ENCODE measurements around the gene BCO2.
A peak's percentile ranks its signal among the peaks of the same experiment; 100 is the strongest.

Gene BCO2, protein sequence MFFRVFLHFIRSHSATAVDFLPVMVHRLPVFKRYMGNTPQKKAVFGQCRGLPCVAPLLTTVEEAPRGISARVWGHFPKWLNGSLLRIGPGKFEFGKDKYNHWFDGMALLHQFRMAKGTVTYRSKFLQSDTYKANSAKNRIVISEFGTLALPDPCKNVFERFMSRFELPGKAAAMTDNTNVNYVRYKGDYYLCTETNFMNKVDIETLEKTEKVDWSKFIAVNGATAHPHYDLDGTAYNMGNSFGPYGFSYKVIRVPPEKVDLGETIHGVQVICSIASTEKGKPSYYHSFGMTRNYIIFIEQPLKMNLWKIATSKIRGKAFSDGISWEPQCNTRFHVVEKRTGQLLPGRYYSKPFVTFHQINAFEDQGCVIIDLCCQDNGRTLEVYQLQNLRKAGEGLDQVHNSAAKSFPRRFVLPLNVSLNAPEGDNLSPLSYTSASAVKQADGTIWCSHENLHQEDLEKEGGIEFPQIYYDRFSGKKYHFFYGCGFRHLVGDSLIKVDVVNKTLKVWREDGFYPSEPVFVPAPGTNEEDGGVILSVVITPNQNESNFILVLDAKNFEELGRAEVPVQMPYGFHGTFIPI

DNA sequence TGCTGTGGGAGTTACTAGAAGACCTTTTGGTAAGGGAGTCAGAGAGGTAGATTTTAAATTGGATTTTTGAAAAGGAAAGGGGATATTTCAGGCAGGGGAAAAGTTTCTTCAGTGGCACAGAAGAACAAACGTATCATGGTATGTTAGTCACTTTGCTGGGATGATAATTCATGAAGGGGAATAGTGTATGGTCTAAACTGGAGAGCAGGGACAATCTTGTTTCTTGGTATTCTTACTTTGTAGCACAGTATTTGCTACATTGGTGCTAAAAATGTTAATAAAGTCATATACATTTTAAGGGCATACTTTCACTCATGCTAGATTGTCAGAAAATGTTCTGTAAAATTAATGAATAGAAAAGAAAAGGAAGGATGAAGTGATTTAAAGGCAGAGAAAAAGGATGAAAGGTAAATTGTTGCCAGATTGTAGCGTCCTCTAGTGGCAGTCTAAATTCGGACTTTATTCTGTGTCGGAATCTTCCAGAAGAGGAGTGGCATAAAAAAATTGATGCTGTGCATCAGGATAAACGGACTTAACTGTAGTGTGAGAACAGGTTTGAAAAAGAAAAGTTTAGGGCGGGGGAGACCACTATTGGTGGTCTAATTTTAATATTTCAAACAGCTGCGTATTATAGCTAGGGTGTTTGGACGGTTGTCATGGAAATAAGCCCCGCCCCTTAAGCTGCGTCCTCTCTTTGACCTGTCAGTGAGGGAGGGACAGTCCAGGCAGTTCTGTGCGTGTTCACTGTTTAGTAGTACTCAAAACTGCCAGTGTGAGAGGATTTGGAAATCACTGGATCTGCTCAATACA, at the start of gene BCO2:
TSS of gene BCO2 (plus strand) at position 724 of the 810 bp plus-strand sequence. CDS start 90 bp downstream, outside the sequence.
- Histone ChIP-seq H3K4me1 (ENCODE audit: insufficient read depth, low read length) (no peaks in the 10 kb centered on the region), H3K9ac (ENCODE audit: low read depth, low read length) (peak within 1 kb of the TSS; percentile 26; the same call in 1 of the 2 replicates), H3K36me3 (ENCODE audit: insufficient read depth, low read length) (no peaks in the 10 kb centered on the region), H3K9me3 (ENCODE audit: control insufficient read depth, insufficient read depth, low read length) (no peaks in the 10 kb centered on the region)

DNA sequence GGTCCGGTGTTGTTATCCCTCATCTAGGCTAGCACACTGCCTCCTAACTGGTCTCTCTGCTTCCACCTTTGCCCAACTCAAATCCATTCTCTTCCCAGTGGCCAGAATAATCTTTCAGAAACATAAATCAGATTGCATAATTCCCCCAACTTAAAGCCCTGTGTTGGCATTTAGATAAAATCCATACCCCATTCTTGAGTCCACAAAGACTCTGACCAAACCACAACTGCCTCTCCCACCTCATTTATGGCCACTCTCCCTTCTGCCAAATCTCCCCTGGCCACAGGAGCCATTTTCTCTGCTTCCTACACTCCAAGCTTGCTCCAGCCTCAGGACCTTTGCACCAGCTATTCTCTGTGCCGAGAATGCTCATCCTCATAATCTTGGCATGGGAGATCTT, 48.3 kb upstream of the BCO2 start:
- Histone ChIP-seq H3K36me3 (ENCODE audit: insufficient read depth, low read length) (no peaks in the 10 kb centered on the region), H3K4me1 (ENCODE audit: insufficient read depth, low read length) (no peaks in the 10 kb centered on the region), H3K9me3 (ENCODE audit: control insufficient read depth, insufficient read depth, low read length) (no peaks in the 10 kb centered on the region), H3K9ac (ENCODE audit: low read depth, low read length) (no peak overlapping the region)

DNA sequence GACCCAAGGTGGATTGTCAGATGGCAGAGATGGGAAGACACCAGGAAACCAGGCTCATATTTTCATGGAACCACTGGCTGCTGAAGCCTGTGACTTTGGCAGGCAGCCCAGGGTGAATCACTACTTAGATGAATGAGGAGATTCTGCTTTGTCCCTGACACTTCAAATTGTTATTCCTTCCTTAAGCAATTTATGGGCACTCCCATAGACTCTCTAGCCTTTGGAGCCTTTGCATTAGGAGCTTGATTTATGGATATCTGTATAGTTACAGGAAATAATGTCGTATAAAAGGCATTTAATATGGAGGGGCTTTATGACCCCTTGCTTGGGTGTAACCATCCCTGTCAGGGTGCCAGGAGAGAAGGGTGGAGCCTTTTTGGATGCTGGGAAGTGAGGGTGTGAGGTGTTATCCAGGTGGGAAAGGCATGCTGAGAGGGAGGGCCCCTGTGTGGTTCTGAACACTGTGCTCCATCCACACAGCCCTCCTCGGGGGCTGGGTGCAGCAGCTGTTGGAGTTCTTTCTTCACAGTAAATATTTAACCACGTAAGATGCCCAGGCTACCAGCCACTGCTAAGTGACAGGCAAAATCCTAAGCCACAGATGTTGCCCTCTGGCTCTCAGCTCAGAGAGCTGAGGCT, 46.7 kb upstream of the BCO2 start:
- H3K4me1 ChIP-seq (ENCODE audit: insufficient read depth, low read length), result no peaks in the 10 kb centered on the region
- H3K9ac ChIP-seq (ENCODE audit: low read depth, low read length), result no peak overlapping the region
- H3K9me3 ChIP-seq (ENCODE audit: control insufficient read depth, insufficient read depth, low read length), result no peaks in the 10 kb centered on the region
- H3K36me3 ChIP-seq (ENCODE audit: insufficient read depth, low read length), result no peaks in the 10 kb centered on the region

DNA sequence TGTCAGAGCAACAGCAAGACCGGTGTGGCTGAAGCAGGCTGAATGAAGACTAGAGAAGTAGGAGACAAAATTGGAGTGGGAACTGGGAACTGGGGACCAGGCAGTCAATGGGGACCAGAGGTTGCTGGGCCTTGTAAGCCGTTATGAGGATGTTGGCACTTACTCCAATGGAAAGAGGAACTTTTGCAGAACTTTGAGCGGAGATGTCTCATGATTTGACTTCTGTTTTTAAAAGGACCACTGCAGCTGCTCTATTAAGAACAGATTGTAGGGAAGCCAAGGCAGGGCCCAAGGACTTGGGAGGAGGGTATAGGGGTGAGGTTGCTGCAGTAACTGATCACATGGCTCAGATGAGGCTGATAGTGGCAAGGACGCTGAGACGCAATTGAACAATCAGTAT, 45.7 kb upstream of the BCO2 start:
- Histone ChIP-seq H3K36me3 (ENCODE audit: insufficient read depth, low read length) (no peaks in the 10 kb centered on the region), H3K9ac (ENCODE audit: low read depth, low read length) (no peak overlapping the region), H3K9me3 (ENCODE audit: control insufficient read depth, insufficient read depth, low read length) (no peaks in the 10 kb centered on the region), H3K4me1 (ENCODE audit: insufficient read depth, low read length) (no peaks in the 10 kb centered on the region)

DNA sequence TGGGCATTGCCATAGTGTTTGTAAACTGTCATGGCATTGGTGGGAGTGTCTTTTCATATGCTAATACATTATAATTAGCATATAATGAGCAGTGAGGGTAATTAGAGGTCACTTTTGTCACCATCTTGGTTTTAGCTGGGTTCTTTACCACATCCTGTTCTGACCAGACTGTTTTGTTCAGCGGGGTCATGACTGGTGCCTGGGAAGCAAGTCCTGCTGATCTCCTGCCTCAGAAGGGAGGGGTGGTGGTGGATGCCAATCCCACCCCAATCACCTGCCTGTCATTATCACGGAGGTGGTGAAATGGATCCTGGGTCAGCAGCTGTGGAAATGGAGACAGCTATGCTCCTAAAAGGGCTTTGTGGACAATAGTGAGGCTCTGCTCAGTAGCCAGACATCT, 42.6 kb upstream of the BCO2 start:
- Histone ChIP-seq H3K4me1 (ENCODE audit: insufficient read depth, low read length) (no peaks in the 10 kb centered on the region), H3K9me3 (ENCODE audit: control insufficient read depth, insufficient read depth, low read length) (no peaks in the 10 kb centered on the region), H3K9ac (ENCODE audit: low read depth, low read length) (no peak overlapping the region), H3K36me3 (ENCODE audit: insufficient read depth, low read length) (no peaks in the 10 kb centered on the region)

DNA sequence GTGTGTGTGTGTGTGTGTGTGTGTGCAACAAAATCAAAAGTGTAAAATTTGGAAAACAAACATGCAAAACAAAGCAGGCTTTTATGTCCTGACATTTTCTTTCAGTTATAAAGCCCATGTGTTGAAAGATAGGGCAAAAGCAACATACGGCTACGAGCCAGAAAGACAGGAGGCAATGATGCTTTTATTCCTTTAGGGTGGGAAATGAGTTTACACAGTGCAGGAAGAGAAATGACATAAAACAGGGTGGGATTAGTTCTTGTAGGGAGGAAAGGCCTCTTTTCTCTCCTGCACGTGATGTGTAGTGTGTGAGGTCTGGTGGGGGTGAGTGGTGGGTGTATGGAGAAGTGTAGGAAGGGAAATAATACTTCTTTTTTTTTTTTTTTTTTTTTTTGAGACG, 40.8 kb upstream of the BCO2 start:
- Histone ChIP-seq H3K4me1 (ENCODE audit: insufficient read depth, low read length) (no peaks in the 10 kb centered on the region), H3K9me3 (ENCODE audit: control insufficient read depth, insufficient read depth, low read length) (no peaks in the 10 kb centered on the region), H3K9ac (ENCODE audit: low read depth, low read length) (no peak overlapping the region), H3K36me3 (ENCODE audit: insufficient read depth, low read length) (no peaks in the 10 kb centered on the region)

DNA sequence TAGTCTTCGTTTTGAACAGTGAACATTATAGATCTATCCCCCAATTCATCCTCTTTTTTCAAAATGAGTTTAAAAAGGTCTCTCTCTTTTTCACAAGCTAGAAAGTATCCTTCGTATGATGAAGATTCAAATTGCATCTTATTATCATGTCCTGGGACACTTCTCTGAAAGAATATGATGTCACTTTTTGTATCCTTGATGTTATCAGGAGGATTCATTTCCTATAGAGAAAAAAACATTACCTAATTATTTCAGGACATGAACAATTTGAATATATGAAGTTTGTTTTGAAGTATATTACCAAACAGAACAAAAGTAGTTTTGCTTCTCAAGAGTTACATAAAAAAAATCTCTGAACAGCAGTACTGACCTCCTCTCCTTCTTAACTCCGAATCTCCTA, 31.7 kb upstream of the BCO2 start:
- Histone ChIP-seq H3K36me3 (ENCODE audit: insufficient read depth, low read length) (no peaks in the 10 kb centered on the region), H3K9ac (ENCODE audit: low read depth, low read length) (no peak overlapping the region), H3K4me1 (ENCODE audit: insufficient read depth, low read length) (no peaks in the 10 kb centered on the region), H3K9me3 (ENCODE audit: control insufficient read depth, insufficient read depth, low read length) (no peaks in the 10 kb centered on the region)

DNA sequence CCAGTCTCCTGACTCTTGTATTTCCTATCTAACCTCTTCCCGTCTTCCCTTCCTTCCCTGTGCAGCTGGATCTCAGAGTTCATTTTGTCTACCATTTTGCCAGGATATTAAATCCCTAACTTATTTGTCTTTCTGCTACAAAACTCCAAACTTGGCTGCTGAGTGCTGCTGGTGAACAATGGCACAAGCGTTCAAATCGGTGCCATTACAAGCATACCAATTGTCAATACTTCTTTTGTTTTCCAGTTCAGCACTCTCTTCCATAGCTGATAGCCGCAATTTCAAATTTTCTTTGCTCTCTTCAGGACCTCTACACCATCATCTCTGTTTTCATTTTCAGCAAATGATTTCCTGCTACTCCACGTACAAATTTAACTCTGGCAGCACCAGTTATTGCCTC, 24.8 kb upstream of the BCO2 start:
- no peaks in the 10 kb centered on the region for H3K9me3 ChIP-seq (ENCODE audit: control insufficient read depth, insufficient read depth, low read length)
- no peaks in the 10 kb centered on the region for H3K36me3 ChIP-seq (ENCODE audit: insufficient read depth, low read length)
- H3K9ac ChIP-seq (ENCODE audit: low read depth, low read length), result no peak overlapping the region
- no peaks in the 10 kb centered on the region for H3K4me1 ChIP-seq (ENCODE audit: insufficient read depth, low read length)

DNA sequence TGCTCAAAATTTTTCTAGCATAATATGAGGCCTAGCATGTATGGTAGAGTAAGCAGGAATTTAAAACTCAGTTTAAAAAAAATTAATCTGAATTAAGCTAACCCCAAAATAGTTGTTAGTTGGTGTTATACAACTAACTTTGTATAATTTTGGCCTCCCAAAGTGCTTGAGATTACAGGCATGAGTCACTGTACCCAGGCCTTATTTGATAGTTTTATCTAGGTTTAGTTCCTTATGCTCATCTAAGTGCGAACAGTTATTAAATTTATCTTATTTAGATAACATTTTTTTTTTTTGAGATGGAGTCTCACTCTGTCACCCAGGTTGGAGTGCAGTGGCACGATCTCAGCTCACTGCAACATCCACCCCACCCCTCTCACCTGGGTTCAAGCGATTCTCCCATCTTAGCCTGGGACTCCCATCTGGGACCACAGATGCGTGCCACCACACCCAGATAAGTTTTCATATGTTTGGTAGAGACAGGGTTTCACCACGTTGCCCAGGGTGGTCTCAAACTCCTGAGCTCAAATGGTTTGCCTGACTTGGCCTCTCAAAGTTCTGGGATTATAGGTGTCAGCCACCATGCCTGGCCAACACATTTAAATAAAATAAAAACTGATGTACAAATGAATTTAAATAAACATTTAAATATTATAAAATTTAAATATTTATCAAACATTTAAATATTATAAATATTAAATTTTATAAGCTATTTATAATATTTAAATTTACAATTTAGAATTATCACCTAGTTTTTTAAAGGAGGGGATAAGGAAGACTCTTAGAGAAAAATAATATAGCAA, 19.0 kb upstream of the BCO2 start:
- Histone ChIP-seq H3K4me1 (ENCODE audit: insufficient read depth, low read length) (no peaks in the 10 kb centered on the region), H3K9me3 (ENCODE audit: control insufficient read depth, insufficient read depth, low read length) (no peaks in the 10 kb centered on the region), H3K9ac (ENCODE audit: low read depth, low read length) (no peak overlapping the region), H3K36me3 (ENCODE audit: insufficient read depth, low read length) (no peaks in the 10 kb centered on the region)

DNA sequence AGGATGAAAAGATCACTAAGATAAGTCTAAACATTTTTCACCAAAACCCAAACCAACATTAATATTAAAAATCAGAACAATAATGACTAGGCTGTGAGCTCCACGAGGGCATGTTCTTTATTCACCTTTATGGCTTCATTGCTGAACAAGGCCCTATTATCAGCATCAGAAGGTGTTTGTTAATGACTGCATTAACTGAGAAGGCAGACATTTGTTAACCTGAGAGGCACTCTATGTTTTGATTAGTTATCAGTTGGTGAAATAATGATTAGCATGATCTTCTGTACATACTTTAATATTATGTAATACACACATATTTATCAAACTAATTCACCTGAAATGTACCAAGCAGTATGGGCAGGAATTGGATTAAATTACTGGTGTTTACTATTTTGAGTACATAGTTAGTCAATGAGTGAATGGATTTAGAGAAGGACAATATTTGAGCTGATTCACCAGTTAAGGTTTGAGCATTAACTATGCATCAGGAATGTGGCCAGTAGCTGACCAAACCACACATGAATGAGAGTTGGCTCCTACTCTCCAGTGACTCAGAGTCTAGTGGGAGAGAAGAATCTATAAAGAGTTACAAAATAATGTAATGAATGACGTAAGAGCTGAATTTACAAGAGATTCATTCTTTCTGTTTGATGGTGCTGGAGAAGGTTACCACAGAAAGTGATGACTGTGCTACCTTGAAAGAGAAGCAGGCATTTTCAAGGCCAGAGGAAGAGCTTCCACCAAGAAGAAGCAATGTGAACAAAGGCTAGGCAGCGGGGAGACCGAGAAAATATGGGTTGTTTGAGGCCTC, 18.2 kb upstream of the BCO2 start:
- H3K4me1 ChIP-seq (ENCODE audit: insufficient read depth, low read length), result no peaks in the 10 kb centered on the region; the same call in 1 of the 2 replicates
- H3K9me3 ChIP-seq (ENCODE audit: control insufficient read depth, insufficient read depth, low read length), result no peaks in the 10 kb centered on the region
- H3K9ac ChIP-seq (ENCODE audit: low read depth, low read length), result no peak overlapping the region
- H3K36me3 ChIP-seq (ENCODE audit: insufficient read depth, low read length), result no peaks in the 10 kb centered on the region

DNA sequence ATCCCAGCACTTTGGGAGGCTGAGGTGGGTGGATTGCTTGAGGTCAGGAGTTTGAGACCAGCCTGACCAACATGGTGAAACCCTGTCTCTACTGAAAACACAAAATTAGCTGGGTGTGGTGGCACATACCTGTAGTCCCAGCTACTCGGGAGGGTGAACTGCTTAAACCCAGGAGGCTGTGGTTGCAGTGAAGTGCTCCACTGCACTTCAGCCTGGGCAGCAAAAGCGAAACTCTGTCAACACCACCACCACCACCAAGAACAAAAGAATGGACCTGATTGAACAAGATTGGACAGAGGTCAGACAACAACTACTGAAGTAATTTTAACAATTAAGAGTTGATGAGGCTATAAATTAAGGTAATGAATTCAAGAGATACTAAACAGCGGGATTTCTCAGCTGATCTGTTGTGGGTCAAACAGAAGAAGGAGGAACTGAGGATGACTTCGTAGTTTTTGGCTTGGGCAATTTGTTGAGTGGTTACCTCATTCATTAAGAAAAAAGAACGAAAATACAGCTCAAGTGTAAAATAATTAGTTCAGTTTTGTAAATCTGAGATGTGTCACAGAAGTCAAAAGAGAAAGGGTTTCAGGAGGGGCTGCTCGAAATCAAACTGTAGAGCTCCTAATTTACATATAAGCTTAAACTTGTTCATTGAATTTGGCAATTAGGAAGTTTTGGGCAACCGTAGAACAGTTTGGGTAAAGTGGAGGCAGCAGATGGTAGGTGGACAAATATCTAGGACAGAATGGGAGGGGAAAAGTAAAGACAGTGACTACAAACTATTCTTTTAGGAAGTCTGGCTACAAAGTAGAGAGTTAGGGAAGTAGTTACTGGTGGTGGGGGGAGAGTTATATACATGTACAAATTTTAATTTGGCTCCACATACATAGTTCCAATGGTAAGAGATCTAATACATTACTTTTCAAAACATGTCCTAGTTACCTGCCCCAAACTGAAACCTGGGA, 15.9 kb upstream of the BCO2 start:
- Histone ChIP-seq H3K4me1 (ENCODE audit: insufficient read depth, low read length) (no peaks in the 10 kb centered on the region; the same call in 1 of the 2 replicates), H3K9me3 (ENCODE audit: control insufficient read depth, insufficient read depth, low read length) (no peaks in the 10 kb centered on the region), H3K9ac (ENCODE audit: low read depth, low read length) (no peak overlapping the region), H3K36me3 (ENCODE audit: insufficient read depth, low read length) (no peaks in the 10 kb centered on the region)

DNA sequence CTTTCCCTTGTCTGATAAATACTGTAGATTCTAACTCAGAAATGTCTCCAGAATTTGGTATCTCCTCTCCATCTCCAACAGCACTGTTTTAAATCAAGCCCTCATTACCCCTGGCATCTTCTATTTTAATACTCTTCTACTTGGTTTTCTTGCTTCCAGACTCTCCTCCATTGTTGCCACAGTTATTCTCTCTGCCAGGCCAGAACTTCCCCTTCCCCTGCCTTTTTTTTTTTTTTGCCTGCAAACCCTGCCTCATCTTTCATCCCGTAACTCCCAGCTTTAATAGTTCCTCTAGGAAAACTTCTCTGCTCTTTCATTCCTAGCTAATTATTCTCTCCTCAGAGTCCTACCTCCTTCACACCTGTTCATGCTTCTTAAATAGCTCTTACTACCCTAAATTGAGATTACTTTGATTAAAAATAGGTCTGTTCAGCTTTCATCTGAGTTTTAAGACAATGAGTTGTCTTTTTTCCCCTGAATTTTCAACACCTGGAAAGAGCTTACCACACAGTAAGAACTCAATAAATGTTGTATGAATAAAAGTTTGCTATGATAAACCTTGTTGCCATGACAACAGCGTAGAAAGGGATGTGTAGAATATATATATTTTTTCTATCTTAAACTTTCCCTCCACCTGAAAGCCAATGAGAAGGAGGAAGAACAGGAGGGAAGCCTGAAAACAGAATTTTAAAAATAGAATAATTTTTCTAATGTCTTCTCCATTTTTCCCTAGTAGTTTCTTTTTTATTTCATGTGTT, 15.0 kb upstream of the BCO2 start:
- H3K9me3 ChIP-seq (ENCODE audit: control insufficient read depth, insufficient read depth, low read length), result no peaks in the 10 kb centered on the region
- H3K9ac ChIP-seq (ENCODE audit: low read depth, low read length), result no peak overlapping the region
- H3K4me1 ChIP-seq (ENCODE audit: insufficient read depth, low read length), result no peaks in the 10 kb centered on the region; the same call in 1 of the 2 replicates
- H3K36me3 ChIP-seq (ENCODE audit: insufficient read depth, low read length), result no peaks in the 10 kb centered on the region

All from ES-I3 (cell line).